HuH-7 (cell line): ENCODE data around the gene POU3F1.

Source experiments
- DNase-seq: peaks from one replicate; pipeline ENCODE4 v3.0.0; 2011; ENCODE audit warnings: low spot score

Gene POU3F1

GRCh38 chr1:38073534-38074301 is 27.1 kb upstream of the POU3F1 start:
- no peak for DNase-seq

GRCh38 chr1:38072858-38073257 is 26.3 kb upstream of the POU3F1 start:
- no peak for DNase-seq

DNA sequence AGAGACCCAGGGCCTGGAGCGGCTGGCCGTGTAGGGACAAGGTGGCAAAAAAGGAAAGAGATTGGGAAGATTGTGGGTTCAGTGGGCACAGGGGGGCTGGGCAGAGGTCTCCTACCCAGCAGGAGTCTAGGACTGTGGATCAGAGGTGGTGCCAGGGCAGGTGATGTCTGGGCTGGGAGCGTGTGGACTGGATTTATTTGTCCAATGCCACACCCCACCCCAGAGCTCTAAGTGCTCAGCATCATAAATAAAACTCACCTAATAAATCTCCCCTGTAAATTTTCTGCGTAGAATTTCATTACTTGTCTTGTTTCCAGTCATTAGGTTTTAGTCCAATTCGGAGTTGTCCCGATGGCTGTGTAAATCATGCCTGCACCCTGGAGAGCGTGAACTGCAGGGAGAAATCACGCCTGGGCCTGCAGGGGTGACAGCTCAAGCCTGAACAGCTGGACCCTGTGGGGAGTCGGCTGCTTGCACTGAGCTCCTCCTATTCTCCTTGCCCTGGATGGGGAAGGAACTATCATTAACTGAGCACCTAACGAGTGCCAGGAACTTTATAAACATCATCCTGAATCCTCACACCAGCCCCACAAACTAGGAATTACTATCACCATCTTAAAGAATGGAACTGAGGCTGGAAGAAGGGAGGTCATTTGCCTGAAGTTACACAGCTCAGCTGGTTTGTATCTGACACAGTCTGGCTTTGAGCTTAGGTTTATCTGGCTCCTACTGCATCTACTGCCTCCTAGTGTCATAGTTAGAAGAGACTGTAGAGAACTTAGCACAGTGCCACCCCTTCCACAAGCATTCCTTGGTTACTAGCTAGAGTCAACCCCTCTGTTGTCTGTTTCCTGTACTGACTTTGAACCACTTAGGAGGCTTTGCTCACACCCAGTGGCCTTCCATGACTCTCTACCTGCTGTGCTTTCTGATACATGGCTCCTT is 25.0 kb upstream of the POU3F1 start:
- peak; percentile 45 for DNase-seq

GRCh38 chr1:38068980-38069340 is 22.4 kb upstream of the POU3F1 start:
- no peak for DNase-seq

DNA sequence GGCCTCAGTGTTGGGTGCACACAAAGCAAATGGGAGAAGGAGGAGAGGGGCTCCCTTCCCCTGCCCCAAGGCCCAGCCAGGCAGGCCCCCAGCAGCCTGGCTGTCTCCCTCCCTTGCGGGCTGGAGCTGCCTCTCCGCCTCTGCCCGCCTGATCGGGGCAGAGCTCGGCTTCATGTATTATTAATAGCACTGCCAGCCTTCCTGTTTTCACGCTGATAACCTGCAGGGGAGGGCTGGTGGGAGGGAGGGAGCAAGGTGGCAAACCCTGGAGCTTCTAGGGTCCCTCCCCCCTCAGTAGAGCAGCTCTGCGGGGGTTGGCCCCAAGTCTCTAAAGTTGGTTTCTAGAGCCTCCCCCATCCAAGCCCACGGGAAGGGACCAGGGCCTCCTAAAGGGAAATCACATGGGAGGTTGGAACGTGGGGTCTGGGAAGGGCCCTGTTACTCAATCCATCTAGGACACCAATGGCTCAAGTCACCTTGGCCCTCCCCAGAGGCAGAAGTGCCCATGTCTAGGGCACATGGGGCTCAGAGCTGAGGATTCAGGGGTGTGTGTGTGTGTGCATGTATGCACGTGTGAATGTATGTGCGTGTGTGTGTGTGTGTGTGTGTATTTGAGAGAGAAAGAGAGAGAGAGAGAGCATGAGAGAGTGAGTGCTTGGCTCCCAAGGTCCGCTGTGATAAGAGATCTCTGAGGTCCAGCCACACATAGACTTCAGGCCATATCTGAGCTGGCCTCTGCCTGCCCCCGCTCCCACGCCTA is 21.8 kb upstream of the POU3F1 start:
- no peak for DNase-seq

- DNase-seq, result no peak
Measured at GRCh38 chr1:38064197-38064903, 17.8 kb upstream of the POU3F1 start.

- DNase-seq, result no peak
Measured at GRCh38 chr1:38063616-38064015, 17.0 kb upstream of the POU3F1 start.

- no peak for DNase-seq
Measured at GRCh38 chr1:38062361-38063288, 16.0 kb upstream of the POU3F1 start.

GRCh38 chr1:38061883-38062328 is 15.3 kb upstream of the POU3F1 start:
- DNase-seq, result no peak

GRCh38 chr1:38061290-38061689 is 14.7 kb upstream of the POU3F1 start:
- DNase-seq, result no peak

DNA sequence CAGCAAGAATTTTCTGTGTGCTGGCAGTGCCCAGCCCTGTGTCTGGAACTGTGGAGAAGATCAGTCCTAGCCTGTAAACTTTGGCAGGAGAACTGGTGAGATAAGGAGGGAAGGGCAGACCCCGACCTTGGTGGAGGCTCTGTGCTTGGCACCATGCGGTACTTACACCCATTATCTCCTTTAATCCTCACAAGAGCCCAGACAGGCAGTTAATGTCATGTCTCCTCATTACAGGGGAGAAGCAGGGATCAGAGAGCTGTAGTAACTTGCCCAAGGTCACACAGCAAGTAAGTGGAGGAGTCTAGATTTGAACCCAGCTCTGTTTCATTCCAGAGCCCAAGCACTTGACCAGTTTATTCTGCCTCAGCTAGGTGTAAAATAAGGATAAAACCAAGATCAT is 13.9 kb upstream of the POU3F1 start:
- no peak for DNase-seq

GRCh38 chr1:38059635-38060250 is 13.2 kb upstream of the POU3F1 start:
- no peak for DNase-seq

GRCh38 chr1:38055965-38056364 is 9.4 kb upstream of the POU3F1 start:
- no peak for DNase-seq

DNA sequence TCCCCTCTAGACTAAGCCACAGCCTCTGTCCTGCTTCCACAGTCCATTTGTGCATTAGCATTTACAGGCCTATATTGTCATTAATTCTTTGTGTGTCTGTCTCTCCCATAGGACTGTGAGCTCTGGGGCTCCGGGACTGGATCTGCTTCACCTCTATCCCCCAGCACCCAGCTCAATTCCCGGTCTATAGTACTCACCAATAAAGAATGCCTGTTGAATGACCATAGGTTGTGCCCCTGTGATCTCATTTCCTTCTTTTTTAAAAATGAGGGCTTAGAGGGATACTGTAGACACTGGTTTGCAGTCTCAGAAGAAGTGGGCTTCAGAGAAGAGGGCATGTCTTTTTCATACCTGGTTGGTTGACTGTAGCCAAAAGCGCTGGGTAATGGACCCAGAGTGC is 8.8 kb upstream of the POU3F1 start:
- DNase-seq, result no peak

GRCh38 chr1:38053416-38054091 is 7.0 kb upstream of the POU3F1 start:
- no peak for DNase-seq

DNA sequence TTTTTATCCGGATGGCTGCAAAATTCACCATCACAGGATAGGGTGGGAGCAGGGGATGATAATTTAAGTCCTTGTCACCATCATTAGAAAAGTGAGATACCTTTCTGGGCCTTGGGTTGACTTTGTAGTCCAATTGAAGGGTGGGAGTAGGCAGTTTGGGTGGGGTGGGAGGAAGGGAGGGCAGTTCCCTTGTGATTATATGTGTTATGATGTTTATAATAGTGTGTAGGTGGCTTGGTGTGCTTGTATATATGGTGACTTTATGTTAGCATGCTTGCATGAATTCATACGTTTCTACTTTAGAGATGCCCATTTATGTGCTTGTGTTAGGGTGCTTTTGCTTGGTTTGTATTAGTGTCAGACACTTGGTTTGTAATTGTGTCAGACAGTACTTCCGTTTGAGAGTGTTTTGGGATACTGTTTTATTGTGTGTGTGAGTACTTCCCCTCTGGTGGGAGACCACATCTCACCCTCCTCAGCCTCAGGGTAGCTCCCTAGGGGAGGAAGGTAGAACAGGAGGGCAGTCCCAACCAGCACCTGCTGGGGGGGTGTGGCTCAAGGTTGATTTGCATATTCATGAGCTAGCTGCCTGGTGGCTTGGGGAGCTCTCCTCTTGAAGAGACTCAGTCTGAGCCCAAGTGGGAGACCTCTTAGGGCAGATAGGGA is 6.3 kb upstream of the POU3F1 start:
- no peak for DNase-seq

DNA sequence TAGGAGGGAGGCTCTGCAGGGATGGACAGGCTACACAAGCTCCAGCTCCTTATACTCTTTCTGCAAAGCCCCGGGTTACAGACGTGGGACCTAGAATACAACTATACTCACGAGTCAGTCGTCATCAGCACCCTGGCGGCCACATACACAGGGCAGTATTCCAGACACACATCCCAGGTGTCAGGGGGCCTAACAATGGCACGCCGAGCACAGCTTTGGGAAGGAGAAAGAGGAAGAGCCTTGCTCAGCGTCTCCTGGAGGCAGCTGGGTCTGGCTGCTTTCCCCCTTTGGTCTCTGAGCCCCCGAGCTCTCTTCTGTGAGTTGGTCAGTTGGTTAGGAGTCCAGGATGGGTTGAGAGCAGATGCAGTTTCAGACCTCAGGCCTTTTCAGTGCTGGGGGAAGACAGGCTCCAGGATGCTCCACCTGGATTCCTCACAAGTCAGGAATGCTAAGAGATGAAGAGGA is 4.5 kb upstream of the POU3F1 start:
- DNase-seq, result no peak

GRCh38 chr1:38050397-38051078 is 3.9 kb upstream of the POU3F1 start:
- no peak for DNase-seq
